ENCODE data around the gene ZNF777.
A peak's percentile ranks its signal among the peaks of the same experiment; 100 is the strongest.

The ZNF777 gene

GRCh38 chr7:149460493-149461277 lies at the start of gene ZNF777:
ZNF777 (minus strand) TSS chr7:149461062; CDS start chr7:149456022, 5,040 bp downstream.
- TF ChIP-seq CTCF (IDR thresholded peaks at IDR 0.05; ENCODE audit: low read depth, low read length), result peak; percentile 58
- peaks cover 3% of the 10 kb centered on the region; the same call in 1 of the 2 replicates for H3K36me3 ChIP-seq
- peak; percentile 83 for DNase-seq
- H3K4me3 ChIP-seq (ENCODE audit: low read depth, low read length), result peak within 1 kb of the TSS; percentile 71
- no peaks in the 10 kb centered on the region for H3K9me3 ChIP-seq (ENCODE audit: severe bottlenecking)
- peaks cover 10% of the 10 kb centered on the region for H3K27me3 ChIP-seq (ENCODE audit: insufficient read depth, low read depth, severe bottlenecking)
- H3K27ac ChIP-seq, result peak within 1 kb of the TSS; percentile 44; the same call in 1 of the 2 replicates

- H3K27me3 ChIP-seq (ENCODE audit: insufficient read depth, low read depth, severe bottlenecking), result no peaks in the 10 kb centered on the region
- H3K36me3 ChIP-seq, result no peaks in the 10 kb centered on the region
- H3K9me3 ChIP-seq (ENCODE audit: severe bottlenecking), result peaks cover 12% of the 10 kb centered on the region
- no peak for DNase-seq
- H3K4me3 ChIP-seq (ENCODE audit: low read depth, low read length), result no peak overlapping the region
- no peak for TF ChIP-seq CTCF (IDR thresholded peaks at IDR 0.05; ENCODE audit: low read depth, low read length)
- H3K27ac ChIP-seq, result no peak overlapping the region
Measured at GRCh38 chr7:149510248-149510647, 49.4 kb upstream of the ZNF777 start.

- H3K36me3 ChIP-seq, result no peaks in the 10 kb centered on the region
- no peaks in the 10 kb centered on the region for H3K27me3 ChIP-seq (ENCODE audit: insufficient read depth, low read depth, severe bottlenecking)
- TF ChIP-seq CTCF (IDR thresholded peaks at IDR 0.05; ENCODE audit: low read depth, low read length), result no peak
- peaks cover 12% of the 10 kb centered on the region for H3K9me3 ChIP-seq (ENCODE audit: severe bottlenecking)
- H3K27ac ChIP-seq, result no peak overlapping the region
- DNase-seq, result no peak
- no peak overlapping the region for H3K4me3 ChIP-seq (ENCODE audit: low read depth, low read length)
Measured at GRCh38 chr7:149509774-149510173, 48.9 kb upstream of the ZNF777 start.

- Histone ChIP-seq H3K27ac (no peak overlapping the region), H3K9me3 (ENCODE audit: severe bottlenecking) (peaks cover 11% of the 10 kb centered on the region), H3K27me3 (ENCODE audit: insufficient read depth, low read depth, severe bottlenecking) (no peaks in the 10 kb centered on the region), H3K36me3 (no peaks in the 10 kb centered on the region), H3K4me3 (ENCODE audit: low read depth, low read length) (no peak overlapping the region)
- DNase-seq, result no peak
- TF ChIP-seq CTCF (IDR thresholded peaks at IDR 0.05; ENCODE audit: low read depth, low read length), result no peak
Measured at GRCh38 chr7:149505551-149505950, 44.7 kb upstream of the ZNF777 start.

- no peaks in the 10 kb centered on the region for H3K9me3 ChIP-seq (ENCODE audit: severe bottlenecking)
- no peaks in the 10 kb centered on the region for H3K36me3 ChIP-seq
- H3K4me3 ChIP-seq (ENCODE audit: low read depth, low read length), result no peak overlapping the region
- no peak overlapping the region for H3K27ac ChIP-seq
- TF ChIP-seq CTCF (IDR thresholded peaks at IDR 0.05; ENCODE audit: low read depth, low read length), result no peak
- H3K27me3 ChIP-seq (ENCODE audit: insufficient read depth, low read depth, severe bottlenecking), result no peaks in the 10 kb centered on the region
- DNase-seq, result no peak
Measured at GRCh38 chr7:149501651-149502050, 40.8 kb upstream of the ZNF777 start.

All from WERI-Rb-1 (cell line).